Astrocyte (in vitro differentiated cells and primary cell): ENCODE data around the gene NEFH. TPM values are rescaled to one million over a fixed set of nuclear protein-coding genes. Genes with fewer than 3 reads are reported as not detected.

Experiments used
- DNase-seq: peaks from one replicate; pipeline ENCODE4 v3.0.0-alpha.2; 2010; ENCODE audit warnings: low read depth
- FAIRE-seq: peaks from 2 replicates; lab custom pipeline; 2011; peaks lifted over from hg19 to GRCh38; lab: Jason Lieb, UNC
- H2AFZ ChIP-seq: 2 replicates; pipeline ENCODE4 v1.6.0; 2012; ENCODE audit warnings: low read depth, low read length, inconsistent platforms
- H3K27ac ChIP-seq: 2 replicates; pipeline ENCODE4 v1.5.1; 2011; ENCODE audit warnings: low read depth, low read length, inconsistent platforms
- H3K27me3 ChIP-seq: 2 replicates; pipeline ENCODE4 v1.6.0; 2011; ENCODE audit warnings: low read length, inconsistent platforms; ENCODE audit not compliant: insufficient read depth
- H3K36me3 ChIP-seq: 2 replicates; pipeline ENCODE4 v1.5.1; 2011; ENCODE audit warnings: low read length, inconsistent platforms; ENCODE audit not compliant: insufficient read depth
- H3K4me1 ChIP-seq: 2 replicates; pipeline ENCODE4 v1.5.1; 2011; ENCODE audit warnings: low read length, inconsistent platforms; ENCODE audit not compliant: insufficient read depth
- H3K4me2 ChIP-seq: 2 replicates; pipeline ENCODE4 v1.6.0; 2012; ENCODE audit warnings: low read length, inconsistent platforms
- H3K4me3 ChIP-seq: 2 replicates; pipeline ENCODE4 v1.5.1; 2011; ENCODE audit warnings: low read depth, mild to moderate bottlenecking, low read length, inconsistent platforms; ENCODE audit not compliant: insufficient read depth
- H3K79me2 ChIP-seq: 2 replicates; pipeline ENCODE4 v1.6.0; 2012; ENCODE audit warnings: mild to moderate bottlenecking, low read length, inconsistent platforms; ENCODE audit not compliant: insufficient read depth
- H3K9ac ChIP-seq: 2 replicates; pipeline ENCODE4 v1.6.0; 2012; ENCODE audit warnings: mild to moderate bottlenecking, low read length, inconsistent platforms
- H3K9me3 ChIP-seq: 2 replicates; pipeline ENCODE4 v1.5.1; 2012; ENCODE audit warnings: low read depth, mild to moderate bottlenecking, low read length, inconsistent platforms; ENCODE audit not compliant: insufficient read depth
- H4K20me1 ChIP-seq: 2 replicates; pipeline ENCODE4 v1.6.0; 2012; ENCODE audit warnings: low read length, inconsistent platforms; ENCODE audit not compliant: insufficient read depth
- H3K27ac Mint-ChIP-seq: one replicate; pipeline ENCODE4 v1.8.0; 2021; ENCODE audit warnings: mild to moderate bottlenecking, mixed read lengths; ENCODE audit not compliant: unreplicated experiment
- H3K27me3 Mint-ChIP-seq: one replicate; pipeline ENCODE4 v1.8.0; 2021; ENCODE audit warnings: low read depth, mixed read lengths; ENCODE audit not compliant: unreplicated experiment
- H3K36me3 Mint-ChIP-seq: one replicate; pipeline ENCODE4 v1.8.0; 2021; ENCODE audit warnings: low read depth, mixed read lengths; ENCODE audit not compliant: unreplicated experiment
- H3K4me1 Mint-ChIP-seq: one replicate; pipeline ENCODE4 v1.8.0; 2021; ENCODE audit warnings: low read depth, mixed read lengths; ENCODE audit not compliant: unreplicated experiment
- H3K4me3 Mint-ChIP-seq: one replicate; pipeline ENCODE4 v1.8.0; 2021; ENCODE audit warnings: mild to moderate bottlenecking, moderate library complexity, mixed read lengths; ENCODE audit not compliant: unreplicated experiment
- H3K9me3 Mint-ChIP-seq: one replicate; pipeline ENCODE4 v1.8.0; 2021; ENCODE audit warnings: mild to moderate bottlenecking, mixed read lengths; ENCODE audit not compliant: unreplicated experiment
- EZH2 ChIP-seq: IDR thresholded peaks from 2 replicates; pipeline ENCODE4 v1.6.1; 2012; ENCODE audit warnings: mild to moderate bottlenecking, low read length, inconsistent platforms; ENCODE audit not compliant: insufficient read depth
- total RNA-seq: library from RNA; stranded (reverse); gene quantifications from 2 replicates; pipeline ENCODE4 v1.2.1, GENCODE V29; 2021
- TF ChIP-seq, protein P1 (sequence below): IDR thresholded peaks from 2 replicates; pipeline ENCODE4 v1.5.1; 2011; ENCODE audit warnings: low read depth, mild to moderate bottlenecking, inconsistent platforms, low read length, moderate library complexity; ENCODE audit not compliant: insufficient read depth

The NEFH gene
- total RNA-seq, 1 donor from 2014 or later, result 3.1 TPM

DNA sequence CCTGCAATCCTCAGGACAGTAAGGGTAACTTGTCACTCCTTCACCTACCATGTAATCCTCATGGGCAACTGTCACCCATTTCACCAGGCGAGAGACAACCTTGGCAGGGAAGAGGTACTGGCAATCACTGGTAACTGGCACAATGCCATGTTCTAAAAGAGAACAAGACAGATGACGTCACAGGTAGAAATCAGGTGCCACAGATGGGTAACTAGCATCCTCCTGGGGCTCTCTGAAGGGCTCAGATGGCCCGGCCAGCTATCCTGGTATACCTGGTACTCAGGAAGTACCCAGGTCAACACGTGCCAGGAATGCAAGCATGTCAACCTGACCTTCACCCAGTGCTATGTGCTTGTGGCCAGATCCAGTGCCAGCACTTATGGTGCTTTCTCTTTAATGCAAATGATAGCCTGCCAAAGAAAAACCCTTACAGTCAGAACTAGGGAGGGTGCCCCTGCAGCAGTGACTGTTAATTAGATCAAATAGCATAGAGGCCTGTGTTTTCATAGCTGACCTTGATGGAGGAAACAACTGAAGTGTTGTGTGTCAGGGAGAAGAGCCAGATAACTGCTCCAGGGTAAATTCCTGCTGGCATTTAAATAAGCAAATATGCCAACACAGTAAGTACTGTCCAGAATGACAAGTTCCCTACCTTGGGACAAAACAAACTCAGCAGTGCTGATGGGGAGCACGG is 37.3 kb downstream of the NEFH start:
- Mint-ChIP-seq H3K4me1 (peaks cover 10% of the 10 kb centered on the region), H3K27ac (no peak overlapping the region), H3K4me3 (no peak overlapping the region), H3K27me3 (no peaks in the 10 kb centered on the region), H3K9me3 (no peaks in the 10 kb centered on the region), H3K36me3 (peaks cover 23% of the 10 kb centered on the region)
- Histone ChIP-seq H3K9ac (no peak overlapping the region), H3K36me3 (peaks cover 60% of the 10 kb centered on the region), H3K4me1 (peaks cover 10% of the 10 kb centered on the region), H3K4me3 (no peak overlapping the region), H3K27ac (no peak overlapping the region), H3K9me3 (no peaks in the 10 kb centered on the region), H2AFZ (no peak overlapping the region), H4K20me1 (no peaks in the 10 kb centered on the region), H3K27me3 (no peaks in the 10 kb centered on the region), H3K4me2 (no peak overlapping the region), H3K79me2 (no peaks in the 10 kb centered on the region)
- DNase-seq (no peak), FAIRE-seq (no peak)
- TF ChIP-seq, protein P1, sequence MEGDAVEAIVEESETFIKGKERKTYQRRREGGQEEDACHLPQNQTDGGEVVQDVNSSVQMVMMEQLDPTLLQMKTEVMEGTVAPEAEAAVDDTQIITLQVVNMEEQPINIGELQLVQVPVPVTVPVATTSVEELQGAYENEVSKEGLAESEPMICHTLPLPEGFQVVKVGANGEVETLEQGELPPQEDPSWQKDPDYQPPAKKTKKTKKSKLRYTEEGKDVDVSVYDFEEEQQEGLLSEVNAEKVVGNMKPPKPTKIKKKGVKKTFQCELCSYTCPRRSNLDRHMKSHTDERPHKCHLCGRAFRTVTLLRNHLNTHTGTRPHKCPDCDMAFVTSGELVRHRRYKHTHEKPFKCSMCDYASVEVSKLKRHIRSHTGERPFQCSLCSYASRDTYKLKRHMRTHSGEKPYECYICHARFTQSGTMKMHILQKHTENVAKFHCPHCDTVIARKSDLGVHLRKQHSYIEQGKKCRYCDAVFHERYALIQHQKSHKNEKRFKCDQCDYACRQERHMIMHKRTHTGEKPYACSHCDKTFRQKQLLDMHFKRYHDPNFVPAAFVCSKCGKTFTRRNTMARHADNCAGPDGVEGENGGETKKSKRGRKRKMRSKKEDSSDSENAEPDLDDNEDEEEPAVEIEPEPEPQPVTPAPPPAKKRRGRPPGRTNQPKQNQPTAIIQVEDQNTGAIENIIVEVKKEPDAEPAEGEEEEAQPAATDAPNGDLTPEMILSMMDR, result no peak
- TF ChIP-seq EZH2, result no peak

DNA sequence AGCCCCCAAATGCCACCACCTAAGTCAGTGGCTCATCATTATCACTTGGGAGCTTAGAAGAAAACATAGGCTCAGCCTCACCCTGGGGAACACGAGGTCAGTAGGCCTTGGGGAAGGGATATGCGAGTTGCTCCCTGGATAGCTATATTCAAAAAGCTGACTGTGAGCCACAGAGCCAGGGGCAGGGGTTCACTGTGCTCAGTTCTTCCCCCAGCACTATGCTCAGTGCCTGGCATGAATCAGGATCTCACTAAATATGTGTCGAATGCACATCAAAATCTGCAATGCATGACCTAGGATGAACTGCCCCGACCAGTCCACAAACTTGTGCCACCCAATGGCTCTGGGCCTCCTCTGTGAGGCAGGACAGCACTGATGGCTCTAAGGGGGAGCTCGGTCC is 38.4 kb downstream of the NEFH start:
- Mint-ChIP-seq H3K36me3 (peaks cover 25% of the 10 kb centered on the region), H3K27me3 (no peaks in the 10 kb centered on the region), H3K4me3 (no peak overlapping the region), H3K27ac (no peak overlapping the region), H3K4me1 (peaks cover 10% of the 10 kb centered on the region), H3K9me3 (no peaks in the 10 kb centered on the region)
- Histone ChIP-seq H3K36me3 (peaks cover 59% of the 10 kb centered on the region), H2AFZ (no peak overlapping the region), H3K4me1 (peaks cover 10% of the 10 kb centered on the region), H3K4me2 (no peak overlapping the region), H3K9ac (no peak overlapping the region), H3K27ac (no peak overlapping the region), H4K20me1 (no peaks in the 10 kb centered on the region), H3K4me3 (no peak overlapping the region), H3K9me3 (no peaks in the 10 kb centered on the region), H3K27me3 (no peaks in the 10 kb centered on the region), H3K79me2 (no peaks in the 10 kb centered on the region)
- DNase-seq (no peak), FAIRE-seq (no peak)
- TF ChIP-seq, protein P1, result no peak
- TF ChIP-seq EZH2, result no peak

DNA sequence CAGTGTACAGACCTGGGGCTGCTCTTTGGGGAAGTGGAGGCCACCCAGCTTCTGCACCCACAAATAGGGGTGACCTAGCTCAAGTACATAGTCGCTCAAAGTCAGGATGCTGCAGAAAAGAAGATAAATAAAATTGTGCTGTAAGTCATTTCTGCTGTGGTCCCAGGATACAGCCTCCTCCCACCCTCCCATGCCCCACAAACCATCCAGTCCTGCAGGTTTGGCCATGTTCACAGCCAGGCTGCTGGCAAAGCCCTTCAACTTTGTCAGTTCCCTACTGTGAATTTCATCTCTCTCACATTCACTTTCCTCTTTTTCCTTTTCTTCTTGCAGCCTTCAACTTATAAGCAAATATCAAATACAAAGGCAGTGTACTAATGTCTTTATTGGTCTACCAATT is 40.0 kb downstream of the NEFH start:
- H3K36me3 Mint-ChIP-seq, result peaks cover 27% of the 10 kb centered on the region
- peaks cover 10% of the 10 kb centered on the region for H3K4me1 Mint-ChIP-seq
- Histone ChIP-seq H3K9ac (no peak overlapping the region), H3K4me3 (no peak overlapping the region), H3K4me2 (no peak overlapping the region), H2AFZ (no peak overlapping the region), H3K36me3 (peaks cover 72% of the 10 kb centered on the region), H3K9me3 (no peaks in the 10 kb centered on the region), H3K4me1 (peaks cover 10% of the 10 kb centered on the region), H4K20me1 (no peaks in the 10 kb centered on the region), H3K79me2 (no peaks in the 10 kb centered on the region), H3K27me3 (no peaks in the 10 kb centered on the region), H3K27ac (peak overlapping the region; percentile 68)
- no peaks in the 10 kb centered on the region for H3K27me3 Mint-ChIP-seq
- DNase-seq, result no peak
- no peak overlapping the region for H3K27ac Mint-ChIP-seq
- FAIRE-seq, result no peak
- no peak overlapping the region for H3K4me3 Mint-ChIP-seq
- no peak for TF ChIP-seq EZH2
- TF ChIP-seq, protein P1, result no peak
- H3K9me3 Mint-ChIP-seq, result no peaks in the 10 kb centered on the region
